HG02642 (cell line): ENCODE data around the gene KIR3DL3.
"Not testable (repeated sequence)": the region's sequence is repeated elsewhere in the genome, so short reads cannot be mapped to it uniquely, and the experiment has no call there.

ENCODE experiments used
- ATAC-seq: cut with Tn5 transposase; IDR thresholded peaks from one replicate; pipeline ENCODE4 v1.9.1; 2021; ENCODE audit warnings: mild to moderate bottlenecking; ENCODE audit not compliant: unreplicated experiment, poor library complexity

Gene KIR3DL3

DNA sequence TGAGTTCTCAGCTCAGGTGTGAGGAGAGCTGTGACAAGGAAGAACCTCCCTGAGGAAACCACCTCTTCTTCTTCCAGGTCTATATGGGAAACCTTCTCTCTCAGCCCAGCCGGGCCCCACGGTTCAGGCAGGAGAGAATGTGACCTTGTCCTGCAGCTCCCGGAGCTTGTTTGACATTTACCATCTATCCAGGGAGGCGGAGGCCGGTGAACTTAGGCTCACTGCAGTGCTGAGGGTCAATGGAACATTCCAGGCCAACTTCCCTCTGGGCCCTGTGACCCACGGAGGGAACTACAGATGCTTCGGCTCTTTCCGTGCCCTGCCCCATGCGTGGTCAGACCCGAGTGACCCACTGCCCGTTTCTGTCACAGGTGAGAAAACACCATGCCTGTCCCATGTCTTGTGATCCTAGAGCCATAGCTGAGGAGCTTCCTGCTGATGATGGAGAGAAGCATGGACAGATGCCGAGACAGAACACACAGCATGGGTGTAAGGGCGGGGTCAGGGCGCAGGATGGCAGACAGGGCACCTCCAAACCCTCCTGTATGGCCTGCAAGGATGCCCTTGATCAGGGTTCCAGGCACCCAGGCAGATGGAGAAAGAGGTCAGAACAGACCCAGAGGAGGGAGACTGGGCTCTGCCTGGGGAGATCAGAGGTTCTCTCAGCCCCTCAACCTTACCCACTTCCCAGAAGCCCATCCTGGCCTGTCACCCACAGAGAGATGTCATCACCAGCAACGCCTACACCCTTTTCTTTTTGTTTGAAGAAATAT, 5.4 kb downstream of the KIR3DL3 start:
- no peak for ATAC-seq

DNA sequence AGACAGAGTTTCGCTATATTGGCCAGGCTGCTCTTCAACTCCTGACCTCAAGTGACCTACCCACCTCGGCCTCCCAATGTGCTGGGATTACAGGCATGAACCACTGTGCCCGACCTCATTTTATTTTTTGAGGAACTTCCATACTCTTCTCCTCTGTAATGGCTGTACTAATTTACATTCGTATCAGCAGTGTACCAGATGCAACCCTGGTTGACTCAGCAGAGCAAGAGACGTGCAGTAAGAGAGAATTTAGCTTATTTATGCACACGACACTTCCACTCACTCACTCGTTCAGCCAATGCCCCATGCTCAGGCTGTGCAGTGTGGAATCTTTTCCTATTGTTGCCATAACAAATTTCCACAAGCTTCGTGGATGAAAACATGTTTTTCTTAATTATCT, 6.9 kb downstream of the KIR3DL3 start:
- ATAC-seq = no peak

GRCh38 chr19:54738306-54738705, 14.1 kb downstream of the KIR3DL3 start, which contains the start of gene KIR2DL3:
KIR2DL3 (plus strand) TSS chr19:54738513; CDS start chr19:54738546, 33 bp downstream.
- not testable (repeated sequence) for ATAC-seq

- ATAC-seq = no peak
These were observed 14.5 kb downstream of the KIR3DL3 start for GRCh38 chr19:54738715-54739114.

GRCh38 chr19:54739587-54740497, 15.6 kb downstream of the KIR3DL3 start:
- ATAC-seq = no peak

GRCh38 chr19:54741950-54742349, 17.7 kb downstream of the KIR3DL3 start:
- ATAC-seq = not testable (repeated sequence)

- not testable (repeated sequence) for ATAC-seq
These were observed 19.8 kb downstream of the KIR3DL3 start for GRCh38 chr19:54744080-54744479.

DNA sequence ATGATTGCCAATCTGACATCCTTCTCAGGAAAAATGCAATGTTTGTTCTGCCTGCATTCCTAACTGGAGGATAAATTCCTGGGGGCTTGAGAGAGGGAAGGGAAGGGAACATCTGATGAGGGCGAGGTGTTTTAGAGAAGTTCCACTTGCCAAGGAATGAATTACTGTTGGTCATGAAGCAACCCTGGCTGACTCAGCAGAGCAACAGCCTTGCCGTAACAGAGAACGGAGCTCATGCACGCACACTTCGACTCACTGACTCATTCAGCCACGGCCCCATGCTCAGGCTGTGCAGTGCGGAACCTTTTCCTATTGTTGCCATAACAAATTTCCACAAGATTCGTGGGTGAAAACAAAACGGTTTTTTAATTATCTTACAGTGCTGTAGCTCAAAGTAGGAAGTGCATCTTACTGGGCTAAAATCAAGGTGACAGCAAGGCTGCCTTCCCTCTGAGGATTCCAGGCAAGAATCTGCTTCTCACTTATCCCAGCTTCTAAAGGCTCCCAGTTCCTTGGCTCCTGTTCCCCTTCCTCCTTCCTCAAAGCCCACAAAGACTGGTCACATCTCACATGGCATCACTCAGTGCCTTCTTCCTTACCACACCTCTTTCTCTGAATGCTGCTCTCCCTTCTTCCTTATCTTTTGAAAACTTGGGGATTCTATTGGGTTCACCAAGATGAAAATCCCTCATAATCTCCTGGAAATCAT, 23.5 kb downstream of the KIR3DL3 start:
- not testable (repeated sequence) for ATAC-seq

DNA sequence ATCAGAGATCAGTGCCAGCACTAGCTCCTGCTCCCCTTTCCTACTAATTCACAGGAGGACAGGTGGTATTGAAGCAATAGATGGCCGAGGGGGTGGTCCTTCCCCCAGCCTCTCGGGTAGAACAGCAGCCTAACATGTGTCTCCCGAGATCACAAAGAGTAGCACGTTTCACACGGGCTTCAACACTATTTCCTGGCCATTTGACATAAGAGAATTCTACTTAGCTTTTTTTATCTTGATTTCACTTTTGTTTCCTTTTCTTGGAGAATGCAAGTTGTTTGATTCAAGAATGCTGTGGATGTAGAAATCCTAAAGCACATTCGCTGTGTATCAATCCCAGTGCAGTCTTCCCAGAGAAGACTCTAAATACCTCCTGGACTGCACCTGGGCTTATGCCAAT, 26.0 kb downstream of the KIR3DL3 start:
- ATAC-seq = not testable (repeated sequence)

- ATAC-seq = not testable (repeated sequence)
These were observed 32.2 kb downstream of the KIR3DL3 start for GRCh38 chr19:54756204-54757110.

DNA sequence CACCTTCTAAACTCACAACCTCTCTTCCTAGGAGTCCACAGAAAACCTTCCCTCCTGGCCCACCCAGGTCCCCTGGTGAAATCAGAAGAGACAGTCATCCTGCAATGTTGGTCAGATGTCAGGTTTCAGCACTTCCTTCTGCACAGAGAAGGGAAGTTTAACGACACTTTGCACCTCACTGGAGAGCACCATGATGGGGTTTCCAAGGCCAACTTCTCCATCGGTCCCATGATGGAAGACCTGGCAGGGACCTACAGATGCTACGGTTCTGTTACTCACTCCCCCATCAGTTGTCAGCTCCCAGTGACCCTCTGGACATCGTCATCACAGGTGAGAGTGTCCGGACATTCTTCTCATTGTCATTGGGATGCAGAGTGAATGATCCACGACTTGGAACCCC, 34.3 kb downstream of the KIR3DL3 start:
- ATAC-seq = not testable (repeated sequence)

GRCh38 chr19:54764219-54764618, 40.0 kb downstream of the KIR3DL3 start:
- ATAC-seq = not testable (repeated sequence)

DNA sequence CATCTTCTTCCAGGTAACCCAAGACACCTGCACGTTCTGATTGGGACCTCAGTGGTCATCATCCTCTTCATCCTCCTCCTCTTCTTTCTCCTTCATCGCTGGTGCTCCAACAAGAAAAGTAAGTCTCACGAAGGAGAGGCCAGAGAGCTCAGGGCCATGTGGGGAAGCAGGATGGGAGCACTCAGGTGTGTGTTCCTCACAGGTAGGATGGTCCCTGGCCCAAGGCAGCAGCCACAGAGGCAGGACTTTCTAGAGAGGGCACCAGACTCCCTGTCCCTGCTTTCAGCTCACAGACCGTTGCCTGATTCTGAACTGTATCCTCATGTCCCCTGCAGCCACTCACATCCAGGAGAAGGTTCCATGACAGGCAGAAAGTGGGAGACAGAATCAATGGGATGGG, 42.2 kb downstream of the KIR3DL3 start:
- ATAC-seq = not testable (repeated sequence)

GRCh38 chr19:54769646-54770045, 45.4 kb downstream of the KIR3DL3 start, which contains the start of gene KIR2DL1:
KIR2DL1 (plus strand) TSS chr19:54769793; CDS start chr19:54769851, 58 bp downstream.
- not testable (repeated sequence) for ATAC-seq

DNA sequence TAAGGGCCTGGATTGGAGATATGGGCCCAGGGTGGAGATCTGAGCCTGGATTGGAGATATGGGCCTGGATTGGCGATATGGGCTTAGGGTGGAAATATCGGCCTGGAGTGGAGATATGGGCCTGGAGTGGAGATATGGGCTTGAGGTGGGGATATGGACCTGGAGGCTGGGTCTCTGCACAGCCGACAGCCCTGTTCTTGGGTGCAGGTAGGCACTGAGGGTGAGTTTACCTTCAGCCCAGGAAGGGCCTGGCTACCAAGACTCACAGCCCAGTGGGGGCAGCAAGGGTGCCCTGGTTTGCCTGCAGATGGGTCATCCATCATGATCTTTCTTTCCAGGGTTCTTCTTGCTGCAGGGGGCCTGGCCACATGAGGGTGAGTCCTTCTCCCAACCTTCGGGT, 46.3 kb downstream of the KIR3DL3 start:
- not testable (repeated sequence) for ATAC-seq

- not testable (repeated sequence) for ATAC-seq
These were observed 47.0 kb downstream of the KIR3DL3 start for GRCh38 chr19:54771018-54771960.

DNA sequence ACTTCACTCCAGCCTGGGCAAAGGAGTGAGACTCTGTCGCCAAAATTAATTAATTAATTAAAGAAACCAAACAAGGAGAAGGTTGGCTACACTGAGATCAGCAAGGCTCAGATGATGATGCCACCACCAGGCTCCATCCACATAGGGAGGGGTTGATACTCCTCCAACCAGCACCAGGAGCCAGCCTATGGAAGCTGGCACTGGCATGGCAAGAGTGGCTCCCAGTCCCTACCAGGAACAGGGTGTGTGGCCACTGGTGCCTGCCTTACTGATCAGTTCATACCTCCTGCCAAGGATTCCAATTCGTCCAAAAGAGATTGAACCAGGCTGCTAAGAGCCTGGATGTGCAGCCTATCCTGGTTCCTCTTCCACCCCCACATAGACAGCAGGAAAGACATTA, 48.4 kb downstream of the KIR3DL3 start:
- not testable (repeated sequence) for ATAC-seq
